GM21723 (cell line): ENCODE measurements around the gene MRPL14.
A peak's percentile ranks its signal among the peaks of the same experiment; 100 is the strongest.

ENCODE experiments used
- ATAC-seq: cut with Tn5 transposase; IDR thresholded peaks from one replicate; pipeline ENCODE4 v1.9.1; 2021; ENCODE audit warnings: mild to moderate bottlenecking, moderate library complexity; ENCODE audit not compliant: unreplicated experiment

MRPL14 gene

GRCh38 chr6:44081753-44082152 lies 45.5 kb downstream of the MRPL14 start:
- ATAC-seq = no peak

DNA sequence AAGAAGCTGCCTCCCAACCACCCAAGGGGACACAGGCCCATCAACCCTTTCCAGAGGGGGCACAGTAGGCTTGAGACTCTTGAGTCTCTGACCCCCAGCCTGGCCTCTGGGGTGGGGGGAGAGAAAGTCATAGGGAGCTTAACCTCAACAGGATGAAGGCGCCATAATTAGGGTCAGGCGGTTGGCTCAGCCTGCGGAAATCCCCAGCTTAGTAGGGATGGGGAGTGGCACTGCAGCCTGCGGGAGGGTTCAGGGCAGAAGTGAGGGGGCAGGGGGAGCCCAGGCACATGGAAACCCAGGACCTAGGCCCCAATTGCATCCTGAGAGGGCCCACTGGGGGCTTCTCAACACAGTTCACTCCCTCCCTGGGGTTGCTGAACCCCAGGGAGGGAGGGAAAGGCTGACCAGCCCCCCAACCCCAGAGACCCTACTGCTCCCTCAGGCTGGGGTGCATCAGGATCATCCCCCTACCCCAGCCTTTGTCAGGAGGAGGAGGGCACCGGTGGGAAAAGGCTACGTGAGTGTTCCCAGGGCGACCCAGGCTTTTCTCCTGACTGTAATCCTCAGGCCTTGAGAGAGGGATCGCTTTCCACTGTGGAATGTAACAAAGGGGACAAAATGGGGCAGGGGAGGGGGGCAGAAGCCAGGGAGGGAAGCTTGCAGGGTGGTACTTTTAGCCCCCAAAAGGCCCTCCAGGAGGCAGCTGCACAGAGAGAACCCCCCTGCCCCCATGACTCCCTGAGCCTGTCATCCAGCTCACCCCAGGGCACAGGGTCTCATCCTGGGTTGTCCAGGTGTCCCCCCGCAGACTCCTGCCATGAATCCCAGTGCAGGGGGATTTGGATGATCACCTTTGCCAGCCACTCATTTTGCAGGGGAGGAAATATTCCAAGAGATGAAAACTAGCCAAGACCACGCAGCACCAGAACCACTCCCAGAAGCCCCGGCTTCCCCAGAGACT lies 46.4 kb downstream of the MRPL14 start:
- ATAC-seq = no peak

- ATAC-seq = no peak
Measured at GRCh38 chr6:44079672-44080071, 47.6 kb downstream of the MRPL14 start.

GRCh38 chr6:44078827-44079671 lies 48.2 kb downstream of the MRPL14 start:
- peak; percentile 31 for ATAC-seq

DNA sequence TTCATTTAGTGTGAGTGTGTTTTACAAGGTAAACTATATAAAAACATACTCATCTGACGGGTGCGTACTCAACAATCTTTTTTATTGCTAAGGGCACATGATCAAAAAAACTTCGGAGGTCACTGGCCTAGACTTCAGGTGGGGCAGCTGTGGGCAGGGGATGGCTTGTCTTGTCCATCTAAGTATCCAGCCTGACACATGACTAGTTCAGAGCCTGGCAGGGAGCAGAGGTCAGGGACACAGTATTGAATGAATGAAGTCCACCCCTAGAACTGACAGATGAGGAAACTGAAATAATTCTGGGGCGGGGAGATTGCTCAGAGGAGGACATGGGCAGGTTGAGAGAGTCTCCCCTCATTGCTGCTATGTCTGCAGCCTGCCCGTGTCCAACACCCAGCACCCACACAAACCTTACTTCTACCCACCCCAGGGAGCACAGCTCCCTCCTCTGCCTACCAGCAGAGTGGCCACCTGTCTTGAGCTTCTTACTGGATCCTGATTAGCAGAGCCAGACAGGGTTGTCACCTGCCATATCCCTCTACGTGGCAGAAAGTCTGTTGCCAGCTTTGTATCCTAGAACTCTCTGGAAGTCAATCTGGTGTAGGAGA lies 48.9 kb downstream of the MRPL14 start:
- ATAC-seq = no peak

DNA sequence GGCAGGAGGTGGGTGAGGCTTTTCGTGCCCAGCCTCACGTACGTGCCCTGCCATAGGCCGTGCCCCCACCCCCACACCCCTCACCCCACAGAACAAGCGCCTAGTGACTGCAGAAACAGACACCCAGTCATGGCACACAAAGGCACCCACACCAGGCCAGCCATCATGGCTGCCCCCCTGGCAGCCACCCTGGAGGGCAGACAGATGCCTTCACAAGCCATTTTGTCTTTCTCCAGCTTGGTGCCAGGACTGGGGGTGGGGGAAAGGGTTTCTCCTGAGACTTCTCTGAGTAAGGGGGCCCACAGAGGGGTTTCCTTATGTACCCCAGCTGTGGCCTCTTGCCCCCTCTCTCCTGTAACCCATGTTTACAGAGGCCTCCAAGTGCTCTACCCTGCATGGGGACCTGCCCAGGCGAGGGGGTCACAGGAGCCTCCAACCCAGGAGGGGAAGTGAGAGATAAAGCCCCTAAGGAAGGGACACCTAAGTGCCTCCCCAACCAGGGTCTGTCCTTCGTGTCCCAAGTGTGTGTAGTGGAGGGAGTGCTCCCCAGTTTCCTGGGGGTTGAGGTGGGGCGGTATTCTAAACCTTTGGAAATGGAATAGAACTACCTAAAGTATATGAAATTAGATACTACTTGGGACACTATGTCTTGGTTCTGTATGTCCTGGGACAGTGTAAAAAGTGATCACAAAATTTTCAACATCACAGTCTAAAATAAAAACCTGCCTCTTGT lies 49.9 kb downstream of the MRPL14 start:
- no peak for ATAC-seq

DNA sequence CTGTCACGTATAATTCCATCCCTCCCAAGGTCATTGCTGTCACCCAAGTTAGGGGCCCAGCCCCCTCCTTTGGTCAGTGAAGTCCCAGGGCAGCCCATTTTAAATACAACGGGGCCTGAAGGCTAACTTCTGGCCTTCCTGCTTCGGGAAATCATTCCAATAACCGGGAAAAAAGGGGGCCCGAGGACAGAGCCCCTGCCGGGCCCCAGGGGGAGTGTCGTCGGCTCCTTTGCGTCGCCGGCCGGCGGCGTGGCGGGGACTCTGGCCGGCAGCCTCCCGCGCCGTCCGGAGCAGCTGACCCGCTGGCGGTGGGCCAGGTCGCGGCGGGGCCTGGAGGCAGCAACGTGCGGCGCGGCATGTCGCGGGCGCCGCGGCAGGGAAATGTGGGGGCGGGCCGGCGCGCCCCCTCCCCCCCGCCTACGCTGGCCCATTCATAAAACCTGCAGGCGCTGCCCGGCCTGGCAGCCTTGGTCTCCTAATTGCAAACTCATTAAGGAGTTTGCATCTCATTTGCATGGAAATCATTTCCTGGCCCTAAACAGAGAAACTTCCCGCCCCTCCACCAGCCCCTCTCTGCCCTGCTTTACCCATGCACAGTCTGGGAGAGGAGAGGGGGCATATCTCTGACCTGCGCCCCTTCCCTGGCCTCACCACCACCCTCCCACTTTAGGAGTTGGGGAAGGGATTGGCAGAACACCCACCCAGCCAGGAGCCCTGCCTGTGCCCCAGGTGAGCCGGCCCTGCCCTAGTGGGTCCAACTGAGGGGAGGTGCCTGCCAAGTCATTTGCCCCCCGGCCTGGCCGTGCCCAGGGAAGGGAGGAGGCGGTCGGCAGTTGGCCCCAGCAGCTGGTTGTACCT lies 50.7 kb downstream of the MRPL14 start:
- ATAC-seq = no peak

GRCh38 chr6:44075647-44076355 lies 51.5 kb downstream of the MRPL14 start:
- ATAC-seq = no peak

- peak; percentile 2 for ATAC-seq
Measured at GRCh38 chr6:44074813-44075646, 52.2 kb downstream of the MRPL14 start.

GRCh38 chr6:44074439-44074812 lies 52.8 kb downstream of the MRPL14 start:
- ATAC-seq = peak; percentile 44

GRCh38 chr6:44073612-44074438 lies 53.4 kb downstream of the MRPL14 start:
- ATAC-seq = peak; percentile 11

GRCh38 chr6:44072959-44073611 lies 54.2 kb downstream of the MRPL14 start:
- peak; percentile 41 for ATAC-seq

DNA sequence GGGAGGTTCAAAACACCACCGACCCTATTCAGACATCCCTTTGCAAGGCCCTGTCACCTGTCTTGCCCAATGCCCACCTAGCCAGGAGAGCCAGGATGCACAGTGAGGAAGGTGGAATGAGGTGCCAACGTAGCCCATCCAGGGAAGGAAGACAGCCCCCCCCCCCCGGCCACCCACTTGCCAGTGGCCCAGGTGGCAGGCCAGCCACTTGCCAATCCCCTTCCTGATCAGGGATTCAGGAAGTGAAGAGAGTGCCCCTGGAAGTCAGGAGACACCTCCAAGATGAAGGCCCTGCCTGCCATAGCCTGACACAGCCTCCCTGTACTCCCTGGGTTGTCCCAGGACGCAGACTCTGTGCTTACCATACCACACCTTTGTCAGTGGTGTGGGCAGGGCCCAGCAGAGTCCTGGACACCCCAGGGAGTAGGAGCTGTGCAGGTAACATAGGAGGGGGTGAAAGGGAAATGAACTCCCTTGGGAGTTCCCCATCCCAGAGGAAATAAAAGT lies 54.7 kb downstream of the MRPL14 start:
- peak; percentile 4 for ATAC-seq

DNA sequence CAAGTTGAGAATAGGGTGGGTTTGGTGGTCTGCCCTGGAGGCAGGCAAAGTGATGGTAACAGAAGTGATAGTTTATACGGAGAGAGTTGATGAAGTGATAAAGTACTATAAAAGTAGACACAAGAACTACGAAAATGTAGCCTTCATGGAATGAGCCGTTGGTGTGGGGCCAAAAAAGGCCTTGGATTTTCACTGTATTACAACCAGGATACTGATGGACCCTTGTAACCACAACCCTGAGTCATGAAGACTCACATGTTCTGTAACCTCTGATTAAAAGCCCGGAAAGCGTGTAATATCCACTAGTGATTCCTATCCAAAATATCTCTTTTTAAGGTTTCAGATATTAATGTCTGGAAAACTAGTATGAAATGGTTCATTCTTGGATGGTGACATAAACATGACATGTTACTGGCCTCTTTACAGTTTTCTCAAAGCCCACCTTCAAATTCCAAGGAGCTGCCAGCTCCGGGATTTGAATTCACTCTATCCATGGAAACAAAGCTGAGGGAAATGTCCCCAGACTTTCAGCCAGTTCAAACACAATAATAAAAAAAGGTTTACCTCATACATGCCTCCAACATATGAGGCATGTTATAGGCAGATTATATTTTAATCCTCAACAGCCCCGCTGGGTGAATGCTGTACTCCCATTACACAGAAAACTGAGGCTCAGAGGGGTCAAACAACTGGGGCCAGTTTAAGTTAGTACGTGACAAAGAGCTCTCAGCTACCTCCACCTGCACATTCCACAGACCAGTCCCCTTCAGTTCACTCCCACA lies 55.4 kb downstream of the MRPL14 start:
- no peak for ATAC-seq

- ATAC-seq = no peak
Measured at GRCh38 chr6:44068607-44069296, 58.5 kb downstream of the MRPL14 start.
